PFSK-1 (cell line): ENCODE measurements around the gene HOXC4.

Experiments used
- FOXP2 ChIP-seq: optimal IDR thresholded peaks from 2 replicates; pipeline ENCODE3; 2011; ENCODE audit warnings: borderline replicate concordance, control low read depth, inconsistent platforms; ENCODE audit not compliant: insufficient read depth; ENCODE audit errors: extremely low read length, extremely low read depth
- POLR2AphosphoS5 ChIP-seq: IDR thresholded peaks from 2 replicates; pipeline ENCODE4 v1.6.1; 2012; ENCODE audit warnings: low read depth, mild to moderate bottlenecking, control low read depth, low read length, moderate library complexity
- SIN3A ChIP-seq: IDR thresholded peaks from 2 replicates; pipeline ENCODE4 v1.6.1; 2012; ENCODE audit warnings: mild to moderate bottlenecking, low read length, moderate library complexity, borderline replicate concordance; ENCODE audit not compliant: insufficient read depth
- TAF1 ChIP-seq: IDR thresholded peaks from 2 replicates; pipeline ENCODE4 v1.6.1; 2012; ENCODE audit warnings: low read length, control low read depth, borderline replicate concordance; ENCODE audit not compliant: insufficient read depth
- TF ChIP-seq, protein P1 (sequence below), 2 experiments: IDR thresholded peaks; 2 replicates each; pipeline versions ENCODE4 v1.6.1 to v1.8.0; 2011 to 2012; ENCODE audit warnings: low read depth in 2 of 2, low read length in 2 of 2, control low read depth in 1 of 2, inconsistent platforms in 1 of 2, mild to moderate bottlenecking in 1 of 2, moderate library complexity in 1 of 2; ENCODE audit not compliant: insufficient read depth in 1 of 2

HOXC4 gene

DNA sequence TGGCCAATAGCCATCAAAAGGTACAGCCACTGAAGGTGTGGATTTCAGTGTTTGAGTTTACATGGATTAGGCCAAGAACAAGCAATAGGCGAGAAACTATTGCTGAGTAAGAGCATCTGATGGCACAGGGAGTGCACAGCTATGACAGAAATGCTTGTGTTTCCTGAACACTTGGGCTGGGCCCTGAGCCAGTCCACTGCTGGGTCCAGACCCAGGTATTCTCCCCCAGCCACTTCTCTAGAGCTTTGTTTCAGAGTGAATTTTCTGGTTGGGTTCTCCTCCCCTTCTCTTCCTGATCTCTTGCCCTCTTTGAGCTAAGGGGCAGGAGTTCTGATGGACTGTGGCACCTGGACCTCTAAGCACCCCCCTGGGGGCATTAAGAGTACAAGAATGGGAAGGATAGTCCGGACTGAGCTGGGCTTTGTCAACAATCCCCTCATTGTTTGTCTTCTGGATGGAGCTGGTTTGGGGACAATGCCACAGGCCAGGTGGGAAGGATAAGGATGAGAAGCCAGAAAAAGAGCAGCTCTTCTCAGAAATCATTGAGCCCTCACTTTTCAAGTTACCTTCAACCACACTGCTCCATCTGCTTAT lies 12.4 kb upstream of the HOXC4 start:
- TF ChIP-seq SIN3A (no peak), TAF1 (no peak)
- TF ChIP-seq, protein P1, sequence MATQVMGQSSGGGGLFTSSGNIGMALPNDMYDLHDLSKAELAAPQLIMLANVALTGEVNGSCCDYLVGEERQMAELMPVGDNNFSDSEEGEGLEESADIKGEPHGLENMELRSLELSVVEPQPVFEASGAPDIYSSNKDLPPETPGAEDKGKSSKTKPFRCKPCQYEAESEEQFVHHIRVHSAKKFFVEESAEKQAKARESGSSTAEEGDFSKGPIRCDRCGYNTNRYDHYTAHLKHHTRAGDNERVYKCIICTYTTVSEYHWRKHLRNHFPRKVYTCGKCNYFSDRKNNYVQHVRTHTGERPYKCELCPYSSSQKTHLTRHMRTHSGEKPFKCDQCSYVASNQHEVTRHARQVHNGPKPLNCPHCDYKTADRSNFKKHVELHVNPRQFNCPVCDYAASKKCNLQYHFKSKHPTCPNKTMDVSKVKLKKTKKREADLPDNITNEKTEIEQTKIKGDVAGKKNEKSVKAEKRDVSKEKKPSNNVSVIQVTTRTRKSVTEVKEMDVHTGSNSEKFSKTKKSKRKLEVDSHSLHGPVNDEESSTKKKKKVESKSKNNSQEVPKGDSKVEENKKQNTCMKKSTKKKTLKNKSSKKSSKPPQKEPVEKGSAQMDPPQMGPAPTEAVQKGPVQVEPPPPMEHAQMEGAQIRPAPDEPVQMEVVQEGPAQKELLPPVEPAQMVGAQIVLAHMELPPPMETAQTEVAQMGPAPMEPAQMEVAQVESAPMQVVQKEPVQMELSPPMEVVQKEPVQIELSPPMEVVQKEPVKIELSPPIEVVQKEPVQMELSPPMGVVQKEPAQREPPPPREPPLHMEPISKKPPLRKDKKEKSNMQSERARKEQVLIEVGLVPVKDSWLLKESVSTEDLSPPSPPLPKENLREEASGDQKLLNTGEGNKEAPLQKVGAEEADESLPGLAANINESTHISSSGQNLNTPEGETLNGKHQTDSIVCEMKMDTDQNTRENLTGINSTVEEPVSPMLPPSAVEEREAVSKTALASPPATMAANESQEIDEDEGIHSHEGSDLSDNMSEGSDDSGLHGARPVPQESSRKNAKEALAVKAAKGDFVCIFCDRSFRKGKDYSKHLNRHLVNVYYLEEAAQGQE (IDR thresholded peaks at IDR 0.05; ENCODE audit: insufficient read depth in 1 of 2, low read depth in 2 of 2, low read length in 2 of 2): no peak

DNA sequence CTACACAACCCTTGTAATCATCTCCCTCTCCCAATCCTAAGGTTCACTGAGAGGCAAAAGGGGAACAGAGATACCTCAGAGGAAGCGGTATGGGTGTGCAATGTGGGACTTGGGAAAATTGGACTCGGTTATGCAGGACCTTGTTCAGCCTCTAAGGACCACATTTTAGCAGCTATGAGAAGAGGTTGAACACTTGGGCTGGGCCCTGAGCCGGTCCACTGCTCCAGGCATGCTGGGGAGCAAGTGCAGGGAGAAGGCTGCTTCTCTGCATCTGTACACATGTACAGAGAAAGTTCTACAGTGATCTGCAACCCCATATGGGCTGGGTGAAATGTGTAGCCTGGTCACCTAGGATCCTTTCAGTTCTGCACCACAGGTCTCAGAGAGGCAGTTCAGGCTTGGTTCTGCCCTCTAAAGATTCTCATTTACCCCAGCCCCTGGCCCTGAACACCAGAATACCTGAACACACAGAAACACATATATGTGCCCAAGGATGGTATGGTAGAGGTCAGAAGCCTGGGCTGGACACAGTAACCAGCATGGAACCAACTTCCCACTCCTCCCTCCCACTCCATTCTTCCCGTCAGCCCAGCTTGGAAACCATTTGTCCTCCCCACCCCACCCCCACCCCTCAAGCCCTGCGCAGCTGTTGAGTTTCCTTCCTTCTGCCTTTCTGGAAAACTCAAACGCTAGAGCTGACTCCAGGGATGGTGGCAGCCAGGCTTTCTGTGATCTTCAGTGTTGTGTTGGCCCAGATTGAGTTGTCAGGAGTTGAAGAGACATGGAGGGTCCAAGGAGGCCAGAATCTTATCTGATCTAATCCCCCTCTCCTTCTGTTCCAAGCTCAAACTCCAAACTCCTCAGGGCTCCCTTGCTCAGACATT lies 10.4 kb upstream of the HOXC4 start:
- TF ChIP-seq SIN3A (no peak), FOXP2 (no peak), POLR2AphosphoS5 (no peak), TAF1 (no peak)
- TF ChIP-seq, protein P1 (IDR thresholded peaks at IDR 0.05; ENCODE audit: insufficient read depth in 1 of 2, low read depth in 2 of 2, low read length in 2 of 2): no peak

DNA sequence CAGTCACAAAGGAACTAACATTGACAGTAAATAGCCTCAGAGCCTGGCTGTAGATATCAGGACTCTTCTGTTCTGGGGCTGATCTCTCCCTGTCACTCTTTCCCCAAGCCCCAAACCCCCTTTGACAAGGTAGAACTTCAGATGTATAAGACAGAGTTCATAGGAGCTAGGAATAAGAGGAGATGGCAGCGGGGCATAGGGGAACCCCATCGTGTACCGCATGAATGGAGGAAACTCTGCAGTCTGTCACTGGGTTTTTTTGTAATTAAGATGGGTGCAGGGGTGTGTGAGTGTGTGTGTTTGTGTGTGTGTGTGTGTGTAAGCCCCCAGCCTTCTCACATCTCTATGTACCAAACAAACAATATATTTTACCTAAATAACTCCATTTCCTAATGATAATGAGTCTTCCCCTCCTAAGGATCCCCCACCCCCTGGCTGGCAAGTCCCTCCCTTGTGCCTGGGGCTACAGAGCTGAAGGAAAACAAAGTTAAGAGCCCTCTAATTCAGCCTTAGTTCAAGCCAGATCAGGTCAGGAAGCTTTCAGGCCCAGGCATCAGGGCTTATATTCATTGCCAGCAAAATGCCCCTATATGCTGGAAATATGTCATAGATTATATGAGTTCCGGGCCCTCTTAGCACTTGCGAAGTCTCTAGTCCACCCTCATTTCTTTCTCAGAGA lies 9.1 kb upstream of the HOXC4 start:
- TF ChIP-seq TAF1 (no peak), FOXP2 (no peak), SIN3A (no peak), POLR2AphosphoS5 (no peak)
- TF ChIP-seq, protein P1 (IDR thresholded peaks at IDR 0.05; ENCODE audit: insufficient read depth in 1 of 2, low read depth in 2 of 2, low read length in 2 of 2): no peak

DNA sequence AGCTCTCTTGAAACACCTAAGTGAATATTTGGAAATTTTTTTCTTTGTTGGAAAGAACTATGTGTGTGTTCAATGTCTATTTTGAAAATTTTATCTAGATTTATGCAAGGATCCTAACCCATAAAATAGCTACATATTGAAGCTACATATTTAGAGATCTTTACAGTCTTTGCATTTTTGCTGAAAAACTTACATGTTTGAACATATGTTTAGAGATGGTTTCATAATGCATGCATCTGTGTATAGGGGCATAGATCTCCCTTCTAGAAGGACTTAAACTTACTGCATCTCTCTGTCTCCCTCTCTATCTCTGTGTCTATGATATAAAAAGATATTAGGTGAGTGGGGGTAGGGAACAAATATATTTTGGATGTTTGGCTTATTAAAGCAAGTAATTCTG lies 8.2 kb upstream of the HOXC4 start:
- TF ChIP-seq, protein P1 (IDR thresholded peaks at IDR 0.05; ENCODE audit: insufficient read depth in 1 of 2, low read depth in 2 of 2, low read length in 2 of 2): no peak
- TF ChIP-seq TAF1 (no peak), SIN3A (no peak), FOXP2 (no peak), POLR2AphosphoS5 (no peak)
